Fibroblast of pulmonary artery (primary cell): ENCODE measurements around the gene SLC26A5.

Experiments used
- DNase-seq: peaks from one replicate; pipeline ENCODE4 v3.0.0-alpha.2; 2010; ENCODE audit warnings: low read depth
- H3K4me3 ChIP-seq: replicated peaks from 2 replicates; pipeline ENCODE4 v1.5.1; 2011; ENCODE audit warnings: low read depth, mild to moderate bottlenecking, control low read depth, low read length, moderate library complexity
- TF ChIP-seq, protein P1 (sequence below): IDR thresholded peaks from 2 replicates; pipeline ENCODE4 v1.5.1; 2011; ENCODE audit warnings: mild to moderate bottlenecking, control low read depth, low read length, inconsistent platforms; ENCODE audit errors: missing control alignments

Gene SLC26A5

GRCh38 chr7:103466814-103467213 lies 20.8 kb upstream of the SLC26A5 start:
- TF ChIP-seq, protein P1, sequence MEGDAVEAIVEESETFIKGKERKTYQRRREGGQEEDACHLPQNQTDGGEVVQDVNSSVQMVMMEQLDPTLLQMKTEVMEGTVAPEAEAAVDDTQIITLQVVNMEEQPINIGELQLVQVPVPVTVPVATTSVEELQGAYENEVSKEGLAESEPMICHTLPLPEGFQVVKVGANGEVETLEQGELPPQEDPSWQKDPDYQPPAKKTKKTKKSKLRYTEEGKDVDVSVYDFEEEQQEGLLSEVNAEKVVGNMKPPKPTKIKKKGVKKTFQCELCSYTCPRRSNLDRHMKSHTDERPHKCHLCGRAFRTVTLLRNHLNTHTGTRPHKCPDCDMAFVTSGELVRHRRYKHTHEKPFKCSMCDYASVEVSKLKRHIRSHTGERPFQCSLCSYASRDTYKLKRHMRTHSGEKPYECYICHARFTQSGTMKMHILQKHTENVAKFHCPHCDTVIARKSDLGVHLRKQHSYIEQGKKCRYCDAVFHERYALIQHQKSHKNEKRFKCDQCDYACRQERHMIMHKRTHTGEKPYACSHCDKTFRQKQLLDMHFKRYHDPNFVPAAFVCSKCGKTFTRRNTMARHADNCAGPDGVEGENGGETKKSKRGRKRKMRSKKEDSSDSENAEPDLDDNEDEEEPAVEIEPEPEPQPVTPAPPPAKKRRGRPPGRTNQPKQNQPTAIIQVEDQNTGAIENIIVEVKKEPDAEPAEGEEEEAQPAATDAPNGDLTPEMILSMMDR = no peak
- no peak overlapping the region for H3K4me3 ChIP-seq
- DNase-seq = no peak

- no peak for DNase-seq
- no peak overlapping the region for H3K4me3 ChIP-seq
Observed at GRCh38 chr7:103462358-103462757, 16.4 kb upstream of the SLC26A5 start.

DNA sequence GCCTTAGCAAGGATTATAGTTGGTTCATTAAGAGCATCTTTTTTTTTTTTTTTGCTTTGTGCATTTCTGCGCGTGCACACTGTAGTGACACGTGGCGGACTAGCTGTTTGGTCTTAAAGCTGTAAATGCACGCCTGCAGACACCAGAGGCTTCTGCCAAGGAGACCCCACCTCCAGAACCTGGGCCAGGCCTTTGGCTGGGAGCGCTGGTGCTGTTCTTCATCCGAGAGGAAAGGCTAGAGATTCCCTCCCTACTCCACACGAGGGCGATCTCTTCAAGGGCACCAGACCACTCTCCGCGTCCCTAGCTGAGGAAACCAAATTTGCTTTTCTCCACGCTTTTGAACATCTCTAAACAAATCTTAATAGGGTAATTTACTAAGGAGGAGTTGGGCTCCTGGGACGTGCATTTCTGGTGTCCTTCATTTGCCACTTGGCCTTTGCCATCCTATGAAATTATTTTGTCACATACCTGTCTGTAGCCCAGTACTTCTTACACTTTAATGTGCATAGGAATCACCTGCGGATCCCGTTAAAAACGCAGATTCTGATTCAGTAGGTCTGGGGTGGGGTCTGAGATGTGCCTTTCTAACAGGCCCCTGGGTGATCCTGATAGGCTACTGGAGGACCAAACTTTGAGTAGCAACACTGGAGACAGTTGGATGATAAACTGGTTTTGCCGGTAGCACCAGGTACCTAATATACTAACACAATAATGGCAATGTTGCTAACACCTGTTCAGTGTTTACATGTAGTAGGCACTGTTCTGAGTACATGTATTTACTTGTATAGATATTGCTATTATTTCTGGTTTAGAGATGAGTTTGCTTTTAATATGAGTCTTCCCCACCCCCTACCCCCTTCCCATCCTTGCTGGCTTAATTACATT lies 1.3 kb upstream of the SLC26A5 start:
- no peak overlapping the region for H3K4me3 ChIP-seq
- peak; percentile 58 for DNase-seq

More at GRCh38 chr7:103462358-103462757, 16.4 kb upstream of the SLC26A5 start:
- TF ChIP-seq, protein P1 = no peak

GRCh38 chr7:103445228-103446048 lies 569 bp downstream of the SLC26A5 start:
- TF ChIP-seq, protein P1 = no peak
- H3K4me3 ChIP-seq = peak overlapping the region; percentile 35
- DNase-seq = peak; percentile 5

More for the DNA sequence above, 1.3 kb upstream of the SLC26A5 start:
- TF ChIP-seq, protein P1 = peak; percentile 85

DNA sequence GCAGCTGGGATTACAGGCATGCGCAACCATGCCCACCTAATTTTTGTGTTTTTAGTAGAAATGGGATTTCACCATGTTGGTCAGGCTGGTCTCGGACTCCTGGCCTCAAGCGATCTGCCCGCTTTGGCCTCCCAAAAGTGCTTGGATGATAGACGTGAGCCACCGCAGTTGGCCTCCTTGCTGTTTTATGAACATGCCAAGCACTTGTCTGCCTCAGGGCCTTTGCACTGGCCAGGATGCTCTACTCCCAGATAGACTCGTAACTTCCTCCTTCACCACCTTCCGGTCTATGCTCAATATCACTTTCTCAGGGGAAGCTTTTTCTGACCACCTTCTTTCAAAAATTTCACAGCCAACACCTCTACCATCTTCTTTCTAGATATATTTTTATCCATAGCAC lies 6.3 kb downstream of the SLC26A5 start:
- no peak overlapping the region for H3K4me3 ChIP-seq
- DNase-seq = no peak
- TF ChIP-seq, protein P1 = no peak

DNA sequence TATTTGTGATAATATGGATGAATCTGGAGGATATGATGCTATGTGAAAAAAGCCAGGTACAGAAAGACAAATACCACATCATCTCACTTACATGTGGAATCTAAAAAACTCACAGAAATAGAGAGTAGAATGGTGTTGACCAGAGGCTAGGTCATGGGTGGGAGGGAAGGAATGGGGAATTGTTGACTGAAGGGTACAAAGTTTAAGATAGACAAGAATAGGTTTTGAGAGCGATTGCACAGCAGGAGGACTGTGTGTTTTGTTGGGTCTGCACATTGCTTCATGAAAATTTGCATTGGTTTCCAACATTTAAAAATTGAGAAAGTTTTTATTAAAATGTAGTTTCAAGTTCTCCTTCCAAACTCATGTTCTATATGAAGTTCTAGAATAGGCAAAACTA lies 8.4 kb downstream of the SLC26A5 start:
- no peak for DNase-seq
- H3K4me3 ChIP-seq = no peak overlapping the region
- TF ChIP-seq, protein P1 = no peak
